DND-41 (cell line): ENCODE data around the gene LIMD2.

Source experiments
- EZH2 ChIP-seq: IDR thresholded peaks from 3 replicates; pipeline ENCODE4 v1.6.1; 2012; ENCODE audit warnings: borderline replicate concordance, low read depth, mild to moderate bottlenecking, moderate library complexity, low read length, inconsistent platforms; ENCODE audit not compliant: severe bottlenecking
- TF ChIP-seq, protein P1 (sequence below): IDR thresholded peaks from 2 replicates; pipeline ENCODE4 v1.5.1; 2012; ENCODE audit warnings: borderline replicate concordance, low read length, moderate library complexity, mild to moderate bottlenecking; ENCODE audit not compliant: poor library complexity, severe bottlenecking; ENCODE audit errors: extremely low read depth

DNA sequence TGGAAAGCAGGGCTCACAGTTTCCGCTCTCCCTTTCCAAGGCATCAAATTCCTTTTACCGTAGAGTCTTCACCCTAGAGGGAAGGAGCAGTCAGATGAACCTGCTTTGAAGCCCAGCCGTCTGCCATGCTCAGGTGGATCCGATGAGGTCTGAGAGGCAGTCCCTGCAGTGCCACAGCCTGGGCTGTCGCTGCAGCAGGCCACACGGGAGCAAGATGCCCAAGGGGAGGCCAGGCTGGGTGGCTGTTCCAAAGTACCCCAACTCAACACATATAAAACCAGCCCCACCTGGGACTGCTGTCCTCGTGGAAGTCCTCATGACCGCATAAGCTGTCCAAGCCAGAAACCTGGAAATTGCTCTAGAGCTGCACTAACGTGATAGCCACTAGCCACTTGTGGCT, 4.9 kb upstream of the LIMD2 start:
- TF ChIP-seq, protein P1, sequence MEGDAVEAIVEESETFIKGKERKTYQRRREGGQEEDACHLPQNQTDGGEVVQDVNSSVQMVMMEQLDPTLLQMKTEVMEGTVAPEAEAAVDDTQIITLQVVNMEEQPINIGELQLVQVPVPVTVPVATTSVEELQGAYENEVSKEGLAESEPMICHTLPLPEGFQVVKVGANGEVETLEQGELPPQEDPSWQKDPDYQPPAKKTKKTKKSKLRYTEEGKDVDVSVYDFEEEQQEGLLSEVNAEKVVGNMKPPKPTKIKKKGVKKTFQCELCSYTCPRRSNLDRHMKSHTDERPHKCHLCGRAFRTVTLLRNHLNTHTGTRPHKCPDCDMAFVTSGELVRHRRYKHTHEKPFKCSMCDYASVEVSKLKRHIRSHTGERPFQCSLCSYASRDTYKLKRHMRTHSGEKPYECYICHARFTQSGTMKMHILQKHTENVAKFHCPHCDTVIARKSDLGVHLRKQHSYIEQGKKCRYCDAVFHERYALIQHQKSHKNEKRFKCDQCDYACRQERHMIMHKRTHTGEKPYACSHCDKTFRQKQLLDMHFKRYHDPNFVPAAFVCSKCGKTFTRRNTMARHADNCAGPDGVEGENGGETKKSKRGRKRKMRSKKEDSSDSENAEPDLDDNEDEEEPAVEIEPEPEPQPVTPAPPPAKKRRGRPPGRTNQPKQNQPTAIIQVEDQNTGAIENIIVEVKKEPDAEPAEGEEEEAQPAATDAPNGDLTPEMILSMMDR: no peak
- TF ChIP-seq EZH2: no peak
